Natural killer cell (primary cell): Measurements from ENCODE around the gene P2RY2. TPM values are rescaled to one million over a fixed set of nuclear protein-coding genes. Genes with fewer than 3 reads are reported as not detected.

Source experiments
- ATAC-seq, 3 donors: fragments of 150-1000 bp in 2 of 3; fragments of 200-7000 bp in 1 of 3; cut with Tn5 transposase; 1 replicate in 1 of 3; 2 replicates in 2 of 3; pipeline ENCODE4 v1.10.0; 2021; ENCODE audit warnings: mild to moderate bottlenecking in 2 of 3, moderate library complexity in 2 of 3
- DNase-seq, 2 donors: peaks; one replicate each; pipeline versions ENCODE4 v3.0.0 to v3.0.0-alpha.2; 2013 to 2021; ENCODE audit warnings: mixed read lengths in 1 of 2
- H3K27ac ChIP-seq: one replicate; pipeline ENCODE4 v1.5.1; 2013; ENCODE audit warnings: mild to moderate bottlenecking, low read length
- H3K27me3 ChIP-seq: one replicate; pipeline ENCODE4 v1.6.1; 2013; ENCODE audit warnings: low read length; ENCODE audit not compliant: control insufficient read depth, insufficient read depth
- H3K36me3 ChIP-seq: one replicate; pipeline ENCODE4 v1.6.1; 2013; ENCODE audit warnings: low read length; ENCODE audit not compliant: control insufficient read depth, insufficient read depth
- H3K4me1 ChIP-seq: one replicate; pipeline ENCODE4 v1.6.1; 2013; ENCODE audit warnings: low read length; ENCODE audit not compliant: control insufficient read depth, insufficient read depth
- H3K4me3 ChIP-seq: one replicate; pipeline ENCODE4 v1.5.1; 2013; ENCODE audit warnings: low read length
- H3K9me3 ChIP-seq: one replicate; pipeline ENCODE4 v1.6.1; 2013; ENCODE audit warnings: low read length; ENCODE audit not compliant: control insufficient read depth, insufficient read depth
- H3K27ac Mint-ChIP-seq, 2 donors: one replicate each; pipeline ENCODE4 v1.8.0; 2022; ENCODE audit warnings: mild to moderate bottlenecking in 2 of 2, mixed read lengths in 2 of 2, moderate library complexity in 1 of 2
- H3K27me3 Mint-ChIP-seq, 2 donors: one replicate each; pipeline ENCODE4 v1.8.0; 2022; ENCODE audit warnings: low read depth in 2 of 2, mixed read lengths in 2 of 2
- H3K36me3 Mint-ChIP-seq: one replicate; pipeline ENCODE4 v1.8.0; 2022; ENCODE audit warnings: mixed read lengths
- H3K4me1 Mint-ChIP-seq, 2 donors: one replicate each; pipeline ENCODE4 v1.8.0; 2022; ENCODE audit warnings: mixed read lengths in 2 of 2
- H3K4me3 Mint-ChIP-seq: one replicate; pipeline ENCODE4 v1.8.0; 2022; ENCODE audit warnings: mild to moderate bottlenecking, moderate library complexity, mixed read lengths
- H3K9me3 Mint-ChIP-seq, 2 donors: one replicate each; pipeline ENCODE4 v1.8.0; 2022; ENCODE audit warnings: mixed read lengths in 2 of 2
- CTCF ChIP-seq: fragments of 200-600 bp; IDR thresholded peaks from one replicate; pipeline ENCODE4 v1.8.0; 2022; ENCODE audit warnings: antibody characterized with exemption
- WGBS: methylation state at CpG from one replicate; pipeline ENCODE4 v1.1.7; 2013; ENCODE audit warnings: missing lambda C conversion rate; ENCODE audit not compliant: insufficient coverage; 5-methylcytosine and 5-hydroxymethylcytosine counted together
- intact Hi-C: fragments of 100-400 bp; cut with micrococcal nuclease; formaldehyde crosslinking; loops from one replicate; pipeline ENCODE4 v1.14.2; 2022
- total RNA-seq, 4 donors: library from RNA; stranded (reverse); fragments of 120-200 nt in 1 of 4; gene quantifications; one replicate each; pipeline versions ENCODE4 v1.2.3 to v1.2.4, GENCODE V29; 2013 to 2022

The P2RY2 gene
- total RNA-seq, 3 donors from 2014 or later (not counting 1 experiment from before 2014, with no cell fraction given) = 0.27 to 1.0 (median 0.90) TPM

- no peak for TF ChIP-seq CTCF
- no peak for ATAC-seq
- peaks cover 14% of the 10 kb centered on the region for H3K4me1 ChIP-seq
- Mint-ChIP-seq H3K27ac (no peak overlapping the region), H3K4me1 (no peaks in the 10 kb centered on the region), H3K9me3 (no peaks in the 10 kb centered on the region), H3K4me3 (no peak overlapping the region), H3K27me3 (peaks cover 32 to 45% of the 10 kb centered on the region in 2 donors), H3K36me3 (no peaks in the 10 kb centered on the region)
- no peak for DNase-seq
- no peaks in the 10 kb centered on the region for H3K36me3 ChIP-seq
- intact Hi-C loops = no loop called here
- H3K9me3 ChIP-seq = no peaks in the 10 kb centered on the region
- no peak overlapping the region for H3K27ac ChIP-seq
- no peak overlapping the region for H3K4me3 ChIP-seq
- H3K27me3 ChIP-seq = peaks cover 5% of the 10 kb centered on the region
- 89% methylated on average over 4 of the region's 4 CpGs for WGBS
Observed at GRCh38 chr11:73266646-73267020, 48.6 kb downstream of the P2RY2 start.

GRCh38 chr11:73267122-73267846, 49.2 kb downstream of the P2RY2 start:
- TF ChIP-seq CTCF = no peak
- H3K4me3 ChIP-seq = no peak overlapping the region
- Mint-ChIP-seq H3K36me3 (no peaks in the 10 kb centered on the region), H3K4me1 (no peaks in the 10 kb centered on the region), H3K9me3 (no peaks in the 10 kb centered on the region), H3K4me3 (no peak overlapping the region), H3K27ac (no peak overlapping the region), H3K27me3 (peaks cover 32 to 39% of the 10 kb centered on the region in 2 donors)
- WGBS = 77% methylated on average over 3 of the region's 3 CpGs
- no peaks in the 10 kb centered on the region for H3K9me3 ChIP-seq
- no peak overlapping the region for H3K27ac ChIP-seq
- intact Hi-C loops = no loop called here
- peaks cover 5% of the 10 kb centered on the region for H3K27me3 ChIP-seq
- no peak for ATAC-seq
- DNase-seq = no peak
- H3K36me3 ChIP-seq = no peaks in the 10 kb centered on the region
- H3K4me1 ChIP-seq = peaks cover 14% of the 10 kb centered on the region

GRCh38 chr11:73267906-73268540, 49.9 kb downstream of the P2RY2 start:
- Mint-ChIP-seq H3K36me3 (no peaks in the 10 kb centered on the region), H3K4me1 (no peaks in the 10 kb centered on the region), H3K4me3 (no peak overlapping the region), H3K9me3 (no peaks in the 10 kb centered on the region), H3K27ac (no peak overlapping the region), H3K27me3 (peaks cover 27 to 31% of the 10 kb centered on the region in 2 donors)
- H3K27me3 ChIP-seq = peaks cover 5% of the 10 kb centered on the region
- peaks cover 14% of the 10 kb centered on the region for H3K4me1 ChIP-seq
- no peak overlapping the region for H3K27ac ChIP-seq
- H3K4me3 ChIP-seq = no peak overlapping the region
- H3K9me3 ChIP-seq = no peaks in the 10 kb centered on the region
- no peaks in the 10 kb centered on the region for H3K36me3 ChIP-seq
- ATAC-seq = no peak
- intact Hi-C loops = no loop called here
- TF ChIP-seq CTCF = no peak
- WGBS = 83% methylated on average over 8 of the region's 8 CpGs
- no peak for DNase-seq
